Measurements from ENCODE around the gene HOXC9.

- TF ChIP-seq GATA3 (IDR thresholded peaks at IDR 0.05; ENCODE audit: low read depth, low read length): no peak
- TF ChIP-seq GATA2 (IDR thresholded peaks at IDR 0.05; ENCODE audit: low read depth, low read length): no peak
Observed at GRCh38 chr12:53976823-53977595, 23.0 kb upstream of the HOXC9 start.
